ENCODE data around the gene LMF1.
A peak's percentile ranks its signal among the peaks of the same experiment; 100 is the strongest.

LMF1 gene

DNA sequence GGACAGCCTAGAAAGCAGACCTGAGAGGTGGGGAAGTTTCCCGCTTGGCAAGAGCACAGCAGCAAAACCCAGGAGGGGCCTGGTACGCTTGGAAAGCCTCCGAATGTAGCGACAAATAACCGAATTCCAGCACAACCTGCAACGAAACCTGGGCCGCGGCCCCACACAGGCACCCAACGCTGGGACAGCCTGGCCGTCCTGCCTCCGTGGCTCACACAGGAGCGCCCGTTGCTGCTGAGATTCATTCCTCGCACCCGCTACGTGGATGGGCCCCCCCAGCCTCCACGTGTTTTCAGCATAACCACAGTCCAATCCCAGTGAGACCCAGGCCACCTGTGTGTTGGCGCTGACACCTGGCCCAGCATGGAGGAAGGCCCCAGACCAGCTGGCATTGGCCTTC, 42.9 kb downstream of the LMF1 start:
- Histone ChIP-seq H3K9me3 (ENCODE audit: control insufficient read depth in 5 of 5, low read length in 5 of 5) (peaks cover 0 to 6% (median 0%) of the 10 kb centered on the region in 5 donors), H3K36me3 (ENCODE audit: control insufficient read depth in 5 of 5, insufficient read depth in 5 of 5, low read length in 5 of 5) (peaks cover 0 to 55% (median 32%) of the 10 kb centered on the region in 5 donors), H3K27me3 (ENCODE audit: control insufficient read depth in 5 of 5, insufficient read depth in 4 of 5, low read length in 5 of 5) (no peaks in the 10 kb centered on the region), H3K9ac (ENCODE audit: low read length in 5 of 5) (no peak overlapping the region), H3K4me3 (ENCODE audit: low read depth in 1 of 5, low read length in 5 of 5) (no peak overlapping the region), H3K27ac (ENCODE audit: low read depth, low read length) (no peak overlapping the region), H3K4me1 (ENCODE audit: control insufficient read depth in 5 of 5, insufficient read depth in 5 of 5, low read length in 5 of 5) (no peaks in the 10 kb centered on the region)

- Histone ChIP-seq H3K9ac (ENCODE audit: low read length in 5 of 5) (no peak overlapping the region), H3K36me3 (ENCODE audit: control insufficient read depth in 5 of 5, insufficient read depth in 5 of 5, low read length in 5 of 5) (peaks cover 0 to 54% (median 29%) of the 10 kb centered on the region in 5 donors), H3K4me1 (ENCODE audit: control insufficient read depth in 5 of 5, insufficient read depth in 5 of 5, low read length in 5 of 5) (no peaks in the 10 kb centered on the region)
Measured at GRCh38 chr16:927406-927805, 43.4 kb downstream of the LMF1 start.

DNA sequence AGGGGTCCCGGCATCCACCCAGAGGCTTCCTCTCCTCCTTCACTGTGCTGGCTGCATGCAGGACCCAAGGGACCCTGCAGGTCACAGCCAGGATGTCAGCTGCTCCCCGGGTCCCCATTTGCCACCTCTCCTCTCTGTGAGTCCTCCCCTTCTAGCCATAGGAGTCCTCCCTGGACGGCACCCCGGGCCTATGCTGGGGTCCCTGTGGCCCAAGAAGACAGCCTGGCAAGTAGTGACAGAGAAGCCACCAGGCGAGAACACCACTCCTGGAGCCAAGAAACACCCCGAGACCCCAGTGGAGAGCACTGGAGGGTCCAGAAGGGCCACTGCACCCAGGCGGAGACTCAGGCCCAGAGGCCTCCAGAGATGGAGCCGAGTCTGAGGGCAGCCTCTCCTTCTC, 44.1 kb downstream of the LMF1 start:
- Histone ChIP-seq H3K9ac (ENCODE audit: low read length in 5 of 5) (no peak overlapping the region), H3K4me1 (ENCODE audit: control insufficient read depth in 5 of 5, insufficient read depth in 5 of 5, low read length in 5 of 5) (no peaks in the 10 kb centered on the region), H3K9me3 (ENCODE audit: control insufficient read depth in 5 of 5, low read length in 5 of 5) (peaks cover 0 to 6% (median 0%) of the 10 kb centered on the region in 5 donors), H3K27me3 (ENCODE audit: control insufficient read depth in 5 of 5, insufficient read depth in 4 of 5, low read length in 5 of 5) (no peaks in the 10 kb centered on the region), H3K4me3 (ENCODE audit: low read depth in 1 of 5, low read length in 5 of 5) (no peak overlapping the region), H3K27ac (ENCODE audit: low read depth, low read length) (no peak overlapping the region), H3K36me3 (ENCODE audit: control insufficient read depth in 5 of 5, insufficient read depth in 5 of 5, low read length in 5 of 5) (peaks cover 0 to 52% (median 31%) of the 10 kb centered on the region in 5 donors)

More at GRCh38 chr16:927406-927805, 43.4 kb downstream of the LMF1 start:
- no peak overlapping the region for H3K27ac ChIP-seq (ENCODE audit: low read depth, low read length)
- no peaks in the 10 kb centered on the region for H3K27me3 ChIP-seq (ENCODE audit: control insufficient read depth in 5 of 5, insufficient read depth in 4 of 5, low read length in 5 of 5)
- no peak overlapping the region for H3K4me3 ChIP-seq (ENCODE audit: low read depth in 1 of 5, low read length in 5 of 5)
- peaks cover 0 to 6% (median 0%) of the 10 kb centered on the region in 5 donors for H3K9me3 ChIP-seq (ENCODE audit: control insufficient read depth in 5 of 5, low read length in 5 of 5)

DNA sequence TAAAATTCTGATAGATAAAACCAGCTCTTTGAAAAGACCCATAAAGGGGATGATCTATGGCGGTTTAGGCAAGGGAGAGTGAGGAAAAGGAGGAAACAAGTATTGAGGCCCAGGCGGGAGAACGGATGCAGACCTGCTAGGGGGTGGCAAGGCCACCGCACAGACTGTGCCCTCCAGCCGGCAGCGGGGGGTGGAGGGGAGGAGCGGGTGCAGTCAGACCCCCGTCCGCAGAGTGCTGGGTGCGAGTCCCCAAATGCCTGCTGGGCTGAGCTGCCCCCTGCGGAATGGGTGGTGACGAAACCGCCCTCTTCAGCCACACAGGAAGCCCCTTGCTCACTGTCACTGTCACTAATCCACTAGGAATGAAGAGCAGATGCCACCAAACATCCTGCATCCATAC, 46.0 kb downstream of the LMF1 start:
- H3K9me3 ChIP-seq (ENCODE audit: control insufficient read depth in 5 of 5, low read length in 5 of 5): peaks cover 0 to 6% (median 0%) of the 10 kb centered on the region in 5 donors
- H3K27me3 ChIP-seq (ENCODE audit: control insufficient read depth in 5 of 5, insufficient read depth in 4 of 5, low read length in 5 of 5): no peaks in the 10 kb centered on the region
- H3K4me1 ChIP-seq (ENCODE audit: control insufficient read depth in 5 of 5, insufficient read depth in 5 of 5, low read length in 5 of 5): peaks cover 0 to 16% (median 13%) of the 10 kb centered on the region in 5 donors
- H3K4me3 ChIP-seq (ENCODE audit: low read depth in 1 of 5, low read length in 5 of 5): no peak overlapping the region
- H3K9ac ChIP-seq (ENCODE audit: low read length in 5 of 5): no peak overlapping the region
- no peak overlapping the region for H3K27ac ChIP-seq (ENCODE audit: low read depth, low read length)
- H3K36me3 ChIP-seq (ENCODE audit: control insufficient read depth in 5 of 5, insufficient read depth in 5 of 5, low read length in 5 of 5): peaks cover 0 to 36% (median 23%) of the 10 kb centered on the region in 5 donors

GRCh38 chr16:924063-924462, 46.7 kb downstream of the LMF1 start:
- no peaks in the 10 kb centered on the region for H3K27me3 ChIP-seq (ENCODE audit: control insufficient read depth in 5 of 5, insufficient read depth in 4 of 5, low read length in 5 of 5)
- no peak overlapping the region for H3K9ac ChIP-seq (ENCODE audit: low read length in 5 of 5)
- peaks cover 0 to 6% (median 0%) of the 10 kb centered on the region in 5 donors for H3K9me3 ChIP-seq (ENCODE audit: control insufficient read depth in 5 of 5, low read length in 5 of 5)
- H3K4me1 ChIP-seq (ENCODE audit: control insufficient read depth in 5 of 5, insufficient read depth in 5 of 5, low read length in 5 of 5): peaks cover 0 to 19% (median 15%) of the 10 kb centered on the region in 5 donors
- H3K36me3 ChIP-seq (ENCODE audit: control insufficient read depth in 5 of 5, insufficient read depth in 5 of 5, low read length in 5 of 5): peaks cover 0 to 29% (median 16%) of the 10 kb centered on the region in 5 donors
- no peak overlapping the region for H3K4me3 ChIP-seq (ENCODE audit: low read depth in 1 of 5, low read length in 5 of 5)
- no peak overlapping the region for H3K27ac ChIP-seq (ENCODE audit: low read depth, low read length)

GRCh38 chr16:923184-923583, 47.6 kb downstream of the LMF1 start:
- H3K27ac ChIP-seq (ENCODE audit: low read depth, low read length): no peak overlapping the region
- H3K27me3 ChIP-seq (ENCODE audit: control insufficient read depth in 5 of 5, insufficient read depth in 4 of 5, low read length in 5 of 5): no peaks in the 10 kb centered on the region
- H3K36me3 ChIP-seq (ENCODE audit: control insufficient read depth in 5 of 5, insufficient read depth in 5 of 5, low read length in 5 of 5): peaks cover 0 to 26% (median 16%) of the 10 kb centered on the region in 5 donors
- H3K4me3 ChIP-seq (ENCODE audit: low read depth in 1 of 5, low read length in 5 of 5): no peak overlapping the region
- peaks cover 0 to 6% (median 0%) of the 10 kb centered on the region in 5 donors for H3K9me3 ChIP-seq (ENCODE audit: control insufficient read depth in 5 of 5, low read length in 5 of 5)
- H3K4me1 ChIP-seq (ENCODE audit: control insufficient read depth in 5 of 5, insufficient read depth in 5 of 5, low read length in 5 of 5): peaks cover 0 to 19% (median 15%) of the 10 kb centered on the region in 5 donors
- no peak overlapping the region for H3K9ac ChIP-seq (ENCODE audit: low read length in 5 of 5)

GRCh38 chr16:922051-922450, 48.7 kb downstream of the LMF1 start:
- H3K36me3 ChIP-seq (ENCODE audit: control insufficient read depth in 5 of 5, insufficient read depth in 5 of 5, low read length in 5 of 5): peaks cover 0 to 26% (median 16%) of the 10 kb centered on the region in 5 donors
- H3K27ac ChIP-seq (ENCODE audit: low read depth, low read length): no peak overlapping the region
- H3K27me3 ChIP-seq (ENCODE audit: control insufficient read depth in 5 of 5, insufficient read depth in 4 of 5, low read length in 5 of 5): no peaks in the 10 kb centered on the region
- no peak overlapping the region for H3K9ac ChIP-seq (ENCODE audit: low read length in 5 of 5)
- H3K4me3 ChIP-seq (ENCODE audit: low read depth in 1 of 5, low read length in 5 of 5): no peak overlapping the region
- peaks cover 0 to 6% (median 0%) of the 10 kb centered on the region in 5 donors for H3K9me3 ChIP-seq (ENCODE audit: control insufficient read depth in 5 of 5, low read length in 5 of 5)
- H3K4me1 ChIP-seq (ENCODE audit: control insufficient read depth in 5 of 5, insufficient read depth in 5 of 5, low read length in 5 of 5): peaks cover 0 to 19% (median 15%) of the 10 kb centered on the region in 5 donors

DNA sequence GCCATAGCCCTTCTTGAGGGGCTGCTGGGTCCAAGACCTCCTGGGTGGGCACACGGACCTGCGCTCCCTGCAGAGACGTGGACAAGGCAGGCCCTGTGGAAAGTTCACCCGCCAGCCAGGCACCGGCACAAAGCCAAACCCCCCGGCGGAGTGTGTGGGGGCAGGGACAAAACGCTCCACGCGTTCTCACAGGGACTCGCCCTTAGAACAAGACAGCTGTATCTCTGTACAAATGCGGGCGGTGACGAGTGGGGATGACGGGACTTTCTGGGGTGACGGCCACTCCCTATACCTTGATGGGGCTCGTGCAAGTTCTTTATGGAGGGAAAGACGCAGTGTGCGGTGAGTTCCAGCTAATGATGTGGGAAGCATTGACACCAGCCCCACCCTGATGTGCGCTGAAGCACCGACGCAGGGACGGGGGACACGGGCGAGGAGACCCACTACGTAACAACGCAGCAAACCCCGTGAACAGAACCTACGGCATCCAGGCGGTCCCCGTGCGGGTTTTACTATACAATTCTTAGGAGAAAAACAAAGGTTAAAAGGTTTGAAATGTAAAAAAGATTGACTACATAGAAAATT, 49.4 kb downstream of the LMF1 start:
- peaks cover 0 to 6% (median 0%) of the 10 kb centered on the region in 5 donors for H3K9me3 ChIP-seq (ENCODE audit: control insufficient read depth in 5 of 5, low read length in 5 of 5)
- no peak overlapping the region for H3K27ac ChIP-seq (ENCODE audit: low read depth, low read length)
- peaks cover 0 to 19% (median 15%) of the 10 kb centered on the region in 5 donors for H3K4me1 ChIP-seq (ENCODE audit: control insufficient read depth in 5 of 5, insufficient read depth in 5 of 5, low read length in 5 of 5)
- H3K9ac ChIP-seq (ENCODE audit: low read length in 5 of 5): no peak overlapping the region
- H3K4me3 ChIP-seq (ENCODE audit: low read depth in 1 of 5, low read length in 5 of 5): no peak overlapping the region
- H3K27me3 ChIP-seq (ENCODE audit: control insufficient read depth in 5 of 5, insufficient read depth in 4 of 5, low read length in 5 of 5): no peaks in the 10 kb centered on the region
- H3K36me3 ChIP-seq (ENCODE audit: control insufficient read depth in 5 of 5, insufficient read depth in 5 of 5, low read length in 5 of 5): peaks cover 0 to 25% (median 14%) of the 10 kb centered on the region in 5 donors

DNA sequence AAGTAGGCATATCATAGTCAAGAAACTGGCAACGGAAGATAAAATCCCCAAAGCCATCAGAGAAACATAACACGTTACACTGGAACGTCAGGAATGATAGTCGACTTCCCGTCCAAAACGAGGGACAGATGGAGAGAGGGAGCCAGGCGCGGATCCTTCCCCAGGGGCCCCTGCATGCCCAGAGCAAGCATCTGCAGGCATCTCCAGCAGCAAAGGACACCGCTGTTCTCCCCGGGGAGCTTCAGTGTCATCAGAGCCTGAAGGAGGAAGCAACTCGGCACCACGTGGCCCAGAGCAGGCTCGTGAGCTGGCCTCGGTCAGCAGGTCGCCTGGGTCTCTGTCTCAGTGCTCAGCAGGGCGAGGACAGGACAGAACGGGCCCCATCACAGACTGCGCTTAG, 50.1 kb downstream of the LMF1 start:
- Histone ChIP-seq H3K4me3 (ENCODE audit: low read depth in 1 of 5, low read length in 5 of 5) (no peak overlapping the region), H3K27ac (ENCODE audit: low read depth, low read length) (peak overlapping the region; percentile 14), H3K36me3 (ENCODE audit: control insufficient read depth in 5 of 5, insufficient read depth in 5 of 5, low read length in 5 of 5) (peaks cover 0 to 18% (median 8%) of the 10 kb centered on the region in 5 donors), H3K9ac (ENCODE audit: low read length in 5 of 5) (peak overlapping the region in 1 of 5 donors; percentile 60), H3K9me3 (ENCODE audit: control insufficient read depth in 5 of 5, low read length in 5 of 5) (peaks cover 0 to 6% (median 0%) of the 10 kb centered on the region in 5 donors), H3K4me1 (ENCODE audit: control insufficient read depth in 5 of 5, insufficient read depth in 5 of 5, low read length in 5 of 5) (peaks cover 0 to 19% (median 15%) of the 10 kb centered on the region in 5 donors), H3K27me3 (ENCODE audit: control insufficient read depth in 5 of 5, insufficient read depth in 4 of 5, low read length in 5 of 5) (no peaks in the 10 kb centered on the region)

- H3K4me1 ChIP-seq (ENCODE audit: control insufficient read depth in 5 of 5, insufficient read depth in 5 of 5, low read length in 5 of 5): peaks cover 0 to 19% (median 15%) of the 10 kb centered on the region in 5 donors
- H3K4me3 ChIP-seq (ENCODE audit: low read depth in 1 of 5, low read length in 5 of 5): no peak overlapping the region
- peak overlapping the region in 1 of 5 donors; percentile 60 for H3K9ac ChIP-seq (ENCODE audit: low read length in 5 of 5)
- no peaks in the 10 kb centered on the region for H3K27me3 ChIP-seq (ENCODE audit: control insufficient read depth in 5 of 5, insufficient read depth in 4 of 5, low read length in 5 of 5)
- H3K36me3 ChIP-seq (ENCODE audit: control insufficient read depth in 5 of 5, insufficient read depth in 5 of 5, low read length in 5 of 5): peaks cover 0 to 16% (median 7%) of the 10 kb centered on the region in 5 donors
- peak overlapping the region; percentile 14 for H3K27ac ChIP-seq (ENCODE audit: low read depth, low read length)
- peaks cover 0 to 6% (median 0%) of the 10 kb centered on the region in 5 donors for H3K9me3 ChIP-seq (ENCODE audit: control insufficient read depth in 5 of 5, low read length in 5 of 5)
Measured at GRCh38 chr16:920051-920681, 50.6 kb downstream of the LMF1 start.

Measured in subcutaneous abdominal adipose tissue (tissue), 5 donors.